HEK293T (cell line): ENCODE data around the gene ARHGAP6.

Experiments used
- CTCF ChIA-PET: fragments of 350-600 bp; formaldehyde crosslinking; extraction: SDS; loops from one replicate; lab custom pipeline; 2021; ENCODE audit warnings: antibody characterized with exemption, inconsistent platforms; lab: Yijun Ruan, JAX
- POLR2A ChIA-PET: fragments of 350-600 bp; formaldehyde crosslinking; extraction: SDS; loops from one replicate; lab custom pipeline; 2020; ENCODE audit warnings: antibody characterized with exemption, inconsistent platforms; lab: Yijun Ruan, JAX
- DNase-seq: peaks from one replicate; pipeline ENCODE4 v3.0.0; 2012; ENCODE audit warnings: mixed read lengths; ENCODE audit errors: extremely low spot score
- ARNT ChIP-seq: fragments of 450-650 bp; IDR thresholded peaks from 2 replicates; pipeline ENCODE4 v1.6.1; 2017; ENCODE audit warnings: mild to moderate bottlenecking
- BHLHE40 ChIP-seq: fragments of 450-650 bp; IDR thresholded peaks from 2 replicates; pipeline ENCODE4 v1.6.1; 2016; ENCODE audit warnings: mild to moderate bottlenecking, moderate library complexity, borderline replicate concordance
- CTBP1 ChIP-seq: fragments of 450-650 bp; IDR thresholded peaks from 2 replicates; pipeline ENCODE4 v1.6.1; 2016; ENCODE audit warnings: borderline replicate concordance
- ELF4 ChIP-seq: fragments of 450-650 bp; IDR thresholded peaks from 2 replicates; pipeline ENCODE4 v1.6.1; 2017; ENCODE audit warnings: antibody characterized with exemption
- FOXA1 ChIP-seq: fragments of 450-650 bp; IDR thresholded peaks from 2 replicates; pipeline ENCODE4 v1.6.1; 2016; ENCODE audit warnings: mild to moderate bottlenecking
- FOXK2 ChIP-seq: fragments of 450-650 bp; IDR thresholded peaks from 2 replicates; pipeline ENCODE4 v1.6.1; 2016; ENCODE audit warnings: mild to moderate bottlenecking
- FOXM1 ChIP-seq: fragments of 450-650 bp; IDR thresholded peaks from 2 replicates; pipeline ENCODE4 v1.6.1; 2017; ENCODE audit warnings: mild to moderate bottlenecking, borderline replicate concordance
- HDGF ChIP-seq: fragments of 450-650 bp; IDR thresholded peaks from 2 replicates; pipeline ENCODE4 v1.6.1; 2017; ENCODE audit warnings: antibody characterized with exemption, borderline replicate concordance
- L3MBTL2 ChIP-seq: fragments of 450-650 bp; conservative IDR thresholded peaks from 2 replicates; pipeline ENCODE4 v1.6.1; 2016; ENCODE audit warnings: mild to moderate bottlenecking
- LEF1 ChIP-seq: fragments of 450-650 bp; IDR thresholded peaks from 2 replicates; pipeline ENCODE4 v1.6.1; 2017; ENCODE audit warnings: mild to moderate bottlenecking, borderline replicate concordance
- NFRKB ChIP-seq: fragments of 450-650 bp; IDR thresholded peaks from 2 replicates; pipeline ENCODE4 v1.6.1; 2016; ENCODE audit warnings: mild to moderate bottlenecking, moderate library complexity
- PKNOX1 ChIP-seq: fragments of 450-650 bp; IDR thresholded peaks from 2 replicates; pipeline ENCODE4 v1.6.1; 2016
- SP1 ChIP-seq: fragments of 450-650 bp; IDR thresholded peaks from 2 replicates; pipeline ENCODE4 v1.6.1; 2017
- SUZ12 ChIP-seq: fragments of 450-650 bp; IDR thresholded peaks from 2 replicates; pipeline ENCODE4 v1.6.1; 2016; ENCODE audit warnings: mild to moderate bottlenecking
- TARDBP ChIP-seq: fragments of 450-650 bp; IDR thresholded peaks from 2 replicates; pipeline ENCODE4 v1.6.1; 2016
- ZNF384 ChIP-seq: fragments of 450-650 bp; IDR thresholded peaks from 2 replicates; pipeline ENCODE4 v1.6.1; 2016

Gene ARHGAP6

GRCh38 chrX:11414091-11414490 is 251.6 kb downstream of the ARHGAP6 start:
- ChIA-PET CTCF (no interaction called here), POLR2A (no interaction called here)
- TF ChIP-seq PKNOX1 (no peak), L3MBTL2 (no peak), ZNF384 (no peak), BHLHE40 (no peak), FOXM1 (no peak), NFRKB (no peak), ARNT (no peak), ELF4 (no peak)
- no peak for DNase-seq

- POLR2A ChIA-PET = no interaction called here
These were observed 252.8 kb downstream of the ARHGAP6 start for GRCh38 chrX:11412715-11413623.

GRCh38 chrX:11409957-11410356 is 255.8 kb downstream of the ARHGAP6 start:
- POLR2A ChIA-PET = no interaction called here
- TF ChIP-seq HDGF = no peak
- TF ChIP-seq CTBP1 = no peak
- no peak for TF ChIP-seq FOXA1
- no peak for TF ChIP-seq FOXK2
- no peak for TF ChIP-seq PKNOX1
- TF ChIP-seq LEF1 = no peak
- no peak for TF ChIP-seq ELF4
- no peak for TF ChIP-seq BHLHE40
- TF ChIP-seq FOXM1 = no peak
- no peak for TF ChIP-seq NFRKB
- TF ChIP-seq L3MBTL2 = no peak
- TF ChIP-seq ARNT = no peak
- TF ChIP-seq ZNF384 = no peak
- no peak for TF ChIP-seq TARDBP
- DNase-seq = no peak
- CTCF ChIA-PET = no interaction called here

More at GRCh38 chrX:11412715-11413623, 252.8 kb downstream of the ARHGAP6 start:
- no peak for DNase-seq
- TF ChIP-seq ELF4 (no peak), FOXM1 (no peak), NFRKB (no peak), TARDBP (no peak), SUZ12 (no peak), ARNT (no peak), FOXA1 (no peak)
- CTCF ChIA-PET = interaction anchor here (0.5 kb wide), 1 partner anchor 48 kb away, joined by 4 read pairs; no protein-coding TSS in a partner anchor

- ChIA-PET POLR2A (no interaction called here), CTCF (no interaction called here)
- no peak for DNase-seq
- TF ChIP-seq NFRKB (no peak), TARDBP (no peak), FOXK2 (no peak), ARNT (no peak), FOXA1 (no peak), LEF1 (no peak), ELF4 (no peak), HDGF (no peak), ZNF384 (no peak), SP1 (no peak), CTBP1 (no peak), SUZ12 (no peak), PKNOX1 (no peak)
These were observed 256.9 kb downstream of the ARHGAP6 start for GRCh38 chrX:11408783-11409182.

GRCh38 chrX:11408109-11408405 is 257.7 kb downstream of the ARHGAP6 start:
- DNase-seq = no peak
- TF ChIP-seq TARDBP (no peak), NFRKB (no peak), L3MBTL2 (no peak), SUZ12 (no peak), LEF1 (no peak), BHLHE40 (no peak), ELF4 (no peak), ZNF384 (no peak), FOXA1 (no peak), FOXK2 (no peak), HDGF (no peak), SP1 (no peak), FOXM1 (no peak), PKNOX1 (no peak)
- CTCF ChIA-PET = no interaction called here
- POLR2A ChIA-PET = no interaction called here
